Adipose tissue (tissue), 3 donors: ENCODE measurements around the gene ENGASE. TPM values are rescaled to one million over a fixed set of nuclear protein-coding genes. Genes with fewer than 3 reads are reported as not detected.

Source experiments
- H3K27ac ChIP-seq: one replicate; pipeline ENCODE4 v1.5.1; 2013; ENCODE audit warnings: low read depth, low read length
- WGBS, 3 donors: extraction: QIAGEN DNeasy Blood & Tissue Kit; methylation state at CpG; one replicate each; pipeline ENCODE4 v1.1.7; 2013; 5-methylcytosine and 5-hydroxymethylcytosine counted together
- polyA plus RNA-seq, 3 donors: library from polyadenylated mRNA; stranded (reverse); fragments of 200-250 nt; gene quantifications; one replicate each; pipeline ENCODE4 v1.2.3, GENCODE V29; 2013
- donor health status: healthy with polysubstance abuse.
- donor health status: Bipolar disorder and iron deficiency.
- donor health status: healthy.

Gene ENGASE
- polyA plus RNA-seq, 3 donors, result 18.7 to 39.0 (median 33.7) TPM

DNA sequence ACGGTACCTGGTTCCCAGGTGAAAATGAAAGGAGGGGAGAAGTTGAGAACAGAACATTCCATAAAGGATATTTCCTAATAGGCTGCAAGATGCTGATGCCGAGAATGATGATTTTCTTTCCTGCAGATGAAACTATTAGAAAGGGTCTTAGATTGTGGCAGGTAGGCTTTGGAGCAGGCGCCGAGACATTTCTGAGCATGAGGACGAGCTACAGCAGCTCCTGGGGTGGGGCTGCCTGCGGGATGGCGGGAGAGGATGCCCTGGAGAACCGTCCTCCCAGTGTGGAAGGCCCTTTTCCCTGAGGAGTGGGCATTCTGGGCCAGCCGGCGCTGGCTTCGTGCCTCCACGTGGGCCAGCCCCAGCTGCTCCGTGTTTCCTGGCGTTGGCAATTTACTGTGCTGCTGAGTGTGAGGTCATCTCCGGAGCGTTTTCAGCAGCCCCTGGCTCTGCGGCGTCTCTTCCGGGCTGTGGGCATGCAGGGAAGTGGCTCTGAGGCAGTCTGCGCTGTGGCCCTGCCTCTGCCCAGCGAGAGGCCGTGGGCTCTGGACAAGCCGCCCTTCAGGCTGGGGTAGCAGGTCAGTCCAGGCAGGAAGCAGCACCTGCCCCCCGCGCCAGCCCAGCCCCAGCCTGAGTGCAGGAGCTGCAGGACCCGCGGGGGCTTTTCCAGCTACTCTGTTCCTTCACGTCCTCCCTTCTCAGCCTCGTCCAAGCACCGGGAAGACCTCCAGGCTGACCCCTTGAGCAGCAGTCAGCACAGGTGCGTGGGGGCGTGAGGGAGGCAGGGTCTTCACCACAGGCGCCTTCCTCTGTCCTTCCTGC is 12.2 kb downstream of the ENGASE start:
- 78 to 85% (median 82%) methylated on average over 33 of the region's 33 CpGs for WGBS, 3 donors
- no peak overlapping the region for H3K27ac ChIP-seq

DNA sequence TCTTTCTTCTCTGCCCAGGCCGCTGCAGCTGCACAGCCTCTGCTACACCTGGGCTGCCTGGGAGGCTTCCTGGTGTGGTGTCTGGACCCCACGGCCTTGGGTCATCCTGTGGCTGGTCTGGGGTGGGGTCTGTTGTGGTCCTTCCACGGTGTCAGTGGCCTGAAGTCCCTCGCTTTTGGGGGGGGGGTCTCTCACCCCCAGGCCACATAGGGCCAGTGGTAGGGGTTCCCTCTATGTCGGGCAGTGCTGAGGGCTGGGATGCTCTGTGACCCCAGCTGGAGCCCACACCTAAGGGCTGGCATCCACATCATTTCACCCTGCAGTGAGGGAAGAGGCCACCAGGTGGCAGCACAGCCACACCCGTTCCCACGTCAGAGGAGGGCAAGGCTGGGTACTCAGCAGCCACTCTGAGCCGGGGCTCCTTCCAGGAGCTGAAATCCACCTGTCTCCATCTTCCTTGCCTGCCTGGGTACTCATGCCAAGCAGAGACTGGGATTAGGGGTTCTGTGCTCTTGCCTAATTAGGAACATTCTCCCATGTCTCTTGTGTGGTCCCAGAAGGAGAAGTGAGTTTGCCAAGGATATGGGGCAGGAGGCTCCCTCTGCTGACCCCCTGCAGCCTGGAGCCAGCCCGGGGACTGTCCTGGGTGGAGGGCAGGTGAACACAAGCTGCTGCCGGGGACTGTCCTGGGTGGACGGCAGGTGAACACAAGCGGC is 13.0 kb downstream of the ENGASE start:
- no peak overlapping the region for H3K27ac ChIP-seq
- 41 to 48% (median 46%) methylated on average over 12 of the region's 12 CpGs for WGBS, 3 donors

DNA sequence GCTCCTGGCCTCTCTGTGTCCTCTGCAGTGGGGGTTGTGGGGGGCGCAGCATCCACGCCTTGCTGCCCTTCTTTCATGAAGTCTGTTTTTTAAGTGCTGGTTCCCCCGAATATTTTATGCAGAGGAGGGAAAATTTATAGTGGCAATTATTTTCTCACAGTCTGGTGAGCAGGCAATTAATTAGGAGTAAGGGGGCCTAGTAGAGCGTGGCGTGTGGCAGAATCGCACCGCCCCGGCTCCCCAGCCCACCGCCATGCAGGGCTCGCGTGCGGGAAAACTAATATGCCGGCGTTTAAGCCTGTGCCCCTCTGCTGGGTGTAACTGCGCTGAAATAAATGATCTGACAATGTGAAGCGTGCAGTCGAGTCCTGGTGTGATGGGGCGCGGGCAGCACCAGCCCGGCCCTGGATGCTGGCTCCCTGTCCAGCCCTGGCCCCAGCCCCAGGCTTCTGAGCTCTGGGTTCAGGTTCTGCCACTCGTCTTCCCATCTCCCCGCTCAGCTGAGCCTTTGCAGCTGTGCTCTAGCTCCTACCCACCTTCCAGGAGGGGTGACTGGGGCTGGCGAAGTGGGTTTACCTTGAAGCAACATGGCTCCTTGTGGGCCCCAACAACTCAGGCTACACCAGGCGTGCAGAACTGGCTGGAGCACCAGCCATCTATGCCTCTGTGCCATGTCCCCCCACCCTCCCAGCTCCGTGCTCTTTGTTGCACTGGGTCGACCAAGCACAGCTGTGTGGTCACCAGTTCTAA is 13.8 kb downstream of the ENGASE start:
- H3K27ac ChIP-seq, result no peak overlapping the region
- WGBS, 3 donors, result 90 to 96% (median 93%) methylated on average over 26 of the region's 26 CpGs

DNA sequence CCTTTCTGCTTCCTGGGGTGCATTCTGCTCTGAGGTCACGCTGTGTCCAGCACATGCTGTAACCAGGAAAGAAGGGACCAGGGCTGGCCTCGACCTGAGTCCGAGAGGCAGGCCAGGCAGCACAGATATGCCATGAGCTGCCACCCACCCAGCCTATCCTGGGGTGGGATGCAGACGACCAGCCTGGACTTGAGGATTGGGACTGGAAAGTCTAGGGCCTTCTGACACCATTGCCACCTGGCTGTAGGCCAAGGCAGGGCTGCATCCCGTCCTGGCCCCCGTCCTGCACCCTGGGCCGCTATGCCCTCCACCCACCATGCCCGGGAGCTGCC is 14.3 kb downstream of the ENGASE start:
- no peak overlapping the region for H3K27ac ChIP-seq
- 62 to 80% (median 71%) methylated on average over 8 of the region's 8 CpGs for WGBS, 3 donors

DNA sequence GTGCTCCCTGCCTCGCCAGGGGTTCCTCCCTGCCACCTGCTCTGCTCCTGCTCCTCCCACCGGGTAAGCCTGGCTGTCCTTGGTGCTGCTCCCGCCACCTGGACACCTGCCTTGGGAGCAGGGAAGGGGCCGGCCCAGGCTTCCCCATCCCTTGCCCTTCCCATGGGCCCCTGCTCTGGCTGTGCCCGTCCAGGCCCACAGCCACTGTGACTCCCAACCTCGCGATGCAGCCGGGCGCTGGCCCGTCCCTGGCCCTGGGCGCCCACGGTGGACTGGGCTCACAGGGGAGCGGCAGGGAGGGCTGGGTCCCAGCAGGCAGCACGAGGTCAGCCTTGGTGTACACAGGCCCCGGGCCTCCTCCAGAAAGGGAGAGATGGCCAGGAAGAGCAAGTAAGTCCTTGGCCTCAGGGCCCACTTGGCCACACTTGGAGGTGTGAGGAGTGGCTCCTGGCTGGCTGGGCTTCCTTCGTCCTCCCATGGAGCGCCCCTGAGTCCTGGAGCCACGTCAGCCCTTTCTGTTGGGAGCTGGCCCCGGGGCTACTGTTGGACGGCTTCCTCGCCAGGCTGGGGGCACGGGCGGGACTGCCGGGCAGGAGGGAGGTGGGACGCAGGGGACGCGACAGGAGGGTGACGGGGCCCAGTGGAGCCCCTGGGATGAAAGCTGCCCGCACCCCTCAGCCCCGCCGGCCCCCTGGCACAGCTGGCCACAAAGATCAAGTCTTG is 15.3 kb downstream of the ENGASE start:
- 56 to 67% (median 67%) methylated on average over 25 to 31 of the region's 31 CpGs for WGBS, 3 donors
- no peak overlapping the region for H3K27ac ChIP-seq

DNA sequence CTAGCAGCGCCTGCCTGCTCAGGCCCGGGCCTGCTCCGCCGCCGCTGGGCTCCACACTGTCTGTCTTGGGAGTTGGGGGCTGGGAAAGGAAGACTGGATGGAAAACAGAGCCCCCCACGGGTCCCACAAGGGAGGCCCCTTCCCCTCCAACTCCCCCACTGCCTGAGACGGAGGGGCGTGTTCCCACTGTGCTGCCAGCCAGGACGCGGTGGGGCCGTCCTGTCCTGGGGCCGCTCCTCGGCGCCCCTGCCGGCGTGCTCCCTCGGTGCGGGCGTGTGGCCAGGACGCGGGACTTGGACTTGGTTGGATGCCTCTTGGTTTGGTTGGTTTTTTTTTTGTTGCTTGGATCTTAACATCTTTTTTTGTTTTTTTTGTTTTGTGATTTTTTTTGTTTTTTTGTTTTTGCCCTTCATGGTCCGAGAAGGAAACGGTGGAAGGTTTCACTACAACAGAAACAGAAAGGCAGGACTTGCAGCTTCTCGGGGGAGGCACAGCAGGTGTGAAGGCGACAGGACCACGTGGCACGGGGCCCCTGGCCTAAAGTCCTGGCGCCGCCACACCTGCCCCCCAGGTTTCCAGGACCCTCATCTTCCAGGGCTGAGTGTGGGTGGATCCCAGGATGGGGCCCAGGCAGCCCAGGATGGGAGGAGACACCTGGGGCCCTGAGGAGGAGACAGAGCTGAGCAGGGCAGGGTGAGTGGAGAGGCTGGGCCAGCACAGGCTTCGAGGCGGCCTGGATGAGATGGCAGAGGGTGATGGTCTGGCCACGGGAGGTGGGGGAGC is 16.0 kb downstream of the ENGASE start:
- no peak overlapping the region for H3K27ac ChIP-seq
- WGBS, 3 donors, result 32 to 44% (median 37%) methylated on average over 27 to 32 of the region's 32 CpGs

DNA sequence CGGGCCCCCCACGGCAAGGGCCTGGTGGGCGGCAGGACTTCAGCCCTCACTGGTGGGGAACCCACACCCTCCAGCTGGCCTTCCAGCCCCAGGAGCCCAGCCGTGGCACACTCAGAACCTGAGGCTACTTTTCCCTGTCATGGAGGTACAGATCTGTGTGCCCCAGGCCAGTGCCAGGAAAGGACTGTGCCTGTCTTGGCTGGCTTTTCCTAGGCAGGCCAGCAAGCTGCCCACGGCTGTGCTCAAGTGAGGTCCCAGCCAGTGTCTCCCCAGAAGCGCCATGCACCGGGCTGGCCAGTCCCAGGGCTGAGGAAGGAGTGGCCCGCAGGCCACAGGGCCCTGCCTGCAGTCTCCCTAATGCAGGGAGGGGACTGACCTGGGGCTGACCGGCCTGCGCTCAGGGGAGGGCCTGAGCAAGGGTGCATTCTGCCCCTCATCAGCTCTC is 16.6 kb downstream of the ENGASE start:
- no peak overlapping the region for H3K27ac ChIP-seq
- WGBS, 3 donors, result 77 to 80% (median 78%) methylated on average over 10 of the region's 10 CpGs

DNA sequence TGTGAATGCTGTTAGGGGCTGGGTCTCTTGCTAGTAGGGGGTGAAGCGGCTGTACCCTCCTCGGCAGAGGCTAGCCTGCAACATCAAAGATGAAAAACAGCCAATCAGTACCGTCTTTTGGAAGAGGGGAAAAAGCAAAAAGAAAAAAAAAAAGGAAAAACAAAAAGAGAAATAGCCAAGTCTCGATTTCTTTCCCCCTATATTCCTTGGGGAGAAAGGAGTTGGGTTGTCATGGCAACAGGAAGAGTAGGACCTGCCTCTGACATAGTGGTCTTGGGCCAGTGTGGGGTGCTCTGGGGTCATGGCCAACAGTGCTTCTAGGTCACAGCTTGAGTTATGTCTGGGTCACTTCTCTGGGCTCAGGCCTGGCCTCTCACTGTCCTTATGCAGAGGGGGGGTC is 17.9 kb downstream of the ENGASE start:
- no peak overlapping the region for H3K27ac ChIP-seq
- WGBS, 3 donors, result 52 to 59% (median 58%) methylated on average over 4 of the region's 4 CpGs

DNA sequence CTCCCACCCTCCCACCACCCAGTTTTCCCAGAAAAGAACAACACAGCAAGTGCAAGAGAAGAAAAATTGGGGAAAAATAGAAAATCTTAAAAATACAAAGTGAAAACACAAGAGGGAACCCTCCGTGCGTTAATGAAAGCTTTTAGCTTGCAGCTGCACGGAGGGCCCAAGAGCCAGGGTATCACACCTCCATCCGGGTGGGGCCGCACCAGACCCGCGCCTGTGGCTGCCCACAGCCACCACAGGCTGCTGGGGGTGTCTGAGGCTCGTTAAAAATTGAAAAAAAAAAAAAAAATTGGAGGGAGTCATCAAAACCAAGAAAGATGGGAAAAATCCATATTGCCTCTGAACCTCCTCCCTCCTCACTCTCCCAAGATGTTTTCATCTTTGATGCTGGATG is 18.6 kb downstream of the ENGASE start:
- H3K27ac ChIP-seq, result no peak overlapping the region
- 35 to 56% (median 42%) methylated on average over 8 of the region's 8 CpGs for WGBS, 3 donors

DNA sequence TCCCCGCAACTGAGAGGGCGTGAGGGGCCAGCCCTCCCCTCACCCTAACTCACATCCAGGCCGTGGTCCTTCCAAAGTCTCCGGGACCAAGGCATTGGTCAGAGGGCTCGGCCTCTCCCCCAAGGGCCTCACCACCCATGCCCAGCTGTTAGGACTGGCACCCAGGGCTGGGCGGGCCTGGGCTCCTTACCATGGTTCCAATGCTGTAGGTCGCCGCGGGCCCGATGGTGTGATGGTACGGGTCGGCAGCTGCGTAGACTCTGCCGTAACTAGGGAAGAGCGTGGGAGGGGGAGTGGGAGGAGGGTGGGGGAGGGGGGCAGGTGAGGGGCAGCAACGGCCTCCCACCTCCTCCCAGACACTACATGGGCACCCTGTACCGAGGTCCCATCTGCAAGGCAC is 19.6 kb downstream of the ENGASE start:
- 80 to 87% (median 82%) methylated on average over 9 to 17 of the region's 17 CpGs for WGBS, 3 donors
- no peak overlapping the region for H3K27ac ChIP-seq

DNA sequence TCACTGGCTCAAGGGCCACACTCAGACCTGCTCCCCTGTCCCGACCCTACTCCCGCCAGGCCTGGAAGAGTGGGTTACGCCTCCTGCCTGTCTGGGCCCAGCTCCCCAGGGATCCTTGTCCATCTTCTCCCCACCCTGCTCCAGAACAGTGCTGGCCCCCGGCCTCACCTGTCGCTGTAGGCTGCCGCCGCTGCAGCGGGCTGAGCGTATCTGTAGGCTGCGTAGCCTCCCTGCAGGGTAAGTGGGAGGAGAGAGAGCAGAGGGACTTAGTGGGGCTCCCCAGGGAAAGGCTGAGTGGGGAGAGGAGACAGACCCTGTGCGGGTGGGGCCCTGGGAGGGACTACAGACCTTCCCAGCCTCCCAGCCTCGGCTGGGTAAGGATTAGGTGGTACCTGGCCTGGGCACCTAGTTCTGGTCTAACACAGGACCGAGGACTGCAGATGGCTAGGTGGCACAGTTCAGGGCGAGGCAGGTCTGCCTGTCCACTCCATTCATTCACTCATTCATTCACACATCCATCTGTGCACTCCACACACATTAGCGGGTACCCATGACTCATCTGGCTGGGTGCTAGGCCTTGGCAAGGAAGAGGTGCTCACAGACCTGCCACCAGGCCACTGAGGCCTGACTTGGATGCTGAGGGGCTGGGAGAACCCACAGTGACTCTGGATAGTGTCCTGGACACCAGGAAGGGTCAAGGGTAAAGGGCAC is 20.9 kb downstream of the ENGASE start:
- no peak overlapping the region for H3K27ac ChIP-seq

DNA sequence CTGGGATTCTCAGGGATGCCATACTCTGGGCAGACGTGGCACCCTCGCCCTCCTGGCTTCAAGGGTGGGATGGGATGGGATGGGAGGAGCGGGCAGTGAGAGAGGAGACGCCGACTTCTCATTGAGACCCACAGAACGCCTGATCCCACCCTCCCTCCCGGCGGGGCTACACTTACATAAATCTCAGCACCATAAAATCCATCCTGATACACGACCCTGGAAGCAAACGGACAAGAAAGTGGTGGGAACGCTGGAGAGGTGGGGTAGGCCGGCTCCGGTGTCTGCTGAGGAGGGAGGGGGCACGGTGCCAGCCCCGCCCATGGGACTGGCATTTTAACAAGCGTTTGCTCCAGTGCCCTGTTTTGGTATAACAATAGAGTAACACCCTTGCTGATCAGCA is 21.9 kb downstream of the ENGASE start:
- 39 to 55% (median 41%) methylated on average over 16 of the region's 16 CpGs for WGBS, 3 donors
- no peak overlapping the region for H3K27ac ChIP-seq

More for the DNA sequence above, 20.9 kb downstream of the ENGASE start:
- 83 to 89% (median 86%) methylated on average over 14 to 15 of the region's 15 CpGs for WGBS, 3 donors

DNA sequence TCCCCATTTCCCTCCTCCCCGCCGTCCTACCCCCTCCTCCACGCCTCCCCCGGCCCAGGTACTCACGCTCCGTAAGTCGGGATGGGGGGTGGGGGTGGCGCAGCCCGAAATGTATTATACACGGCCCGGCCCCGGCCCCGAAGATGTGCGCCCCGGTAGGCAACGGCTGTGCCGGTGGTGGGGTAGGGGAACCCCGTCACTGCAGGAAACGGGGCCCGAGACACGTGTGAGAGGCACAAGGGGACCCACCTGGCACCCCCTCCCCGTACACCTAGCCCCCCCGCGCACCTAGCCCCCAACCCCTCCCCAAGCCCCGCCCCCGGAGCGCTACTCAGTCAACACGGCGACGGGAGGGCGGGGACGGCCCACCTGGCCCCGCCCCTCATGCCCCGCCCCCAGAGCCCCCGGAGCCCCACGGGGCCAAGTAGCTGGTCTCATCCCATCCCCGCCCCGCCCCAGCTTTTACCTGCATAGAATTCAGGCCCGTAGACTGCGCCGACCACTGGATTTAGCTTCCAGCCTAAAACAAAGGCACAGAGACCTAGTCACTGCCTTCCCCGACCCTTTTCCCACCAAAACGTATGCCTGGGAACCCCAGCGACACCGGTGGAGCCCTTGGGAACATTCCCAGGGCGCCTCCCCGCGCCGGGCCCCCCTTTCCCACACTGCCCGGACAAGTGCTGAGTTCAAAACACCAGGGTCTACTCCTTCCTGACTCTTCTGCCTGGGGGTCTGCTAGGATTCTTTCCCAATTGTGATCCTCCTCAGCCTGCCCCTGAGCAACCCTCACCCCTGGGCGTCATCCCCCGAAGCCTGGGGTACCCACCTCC is 22.8 kb downstream of the ENGASE start:
- WGBS, 3 donors, result 11 to 14% (median 13%) methylated on average over 38 to 52 of the region's 52 CpGs
- no peak overlapping the region for H3K27ac ChIP-seq

DNA sequence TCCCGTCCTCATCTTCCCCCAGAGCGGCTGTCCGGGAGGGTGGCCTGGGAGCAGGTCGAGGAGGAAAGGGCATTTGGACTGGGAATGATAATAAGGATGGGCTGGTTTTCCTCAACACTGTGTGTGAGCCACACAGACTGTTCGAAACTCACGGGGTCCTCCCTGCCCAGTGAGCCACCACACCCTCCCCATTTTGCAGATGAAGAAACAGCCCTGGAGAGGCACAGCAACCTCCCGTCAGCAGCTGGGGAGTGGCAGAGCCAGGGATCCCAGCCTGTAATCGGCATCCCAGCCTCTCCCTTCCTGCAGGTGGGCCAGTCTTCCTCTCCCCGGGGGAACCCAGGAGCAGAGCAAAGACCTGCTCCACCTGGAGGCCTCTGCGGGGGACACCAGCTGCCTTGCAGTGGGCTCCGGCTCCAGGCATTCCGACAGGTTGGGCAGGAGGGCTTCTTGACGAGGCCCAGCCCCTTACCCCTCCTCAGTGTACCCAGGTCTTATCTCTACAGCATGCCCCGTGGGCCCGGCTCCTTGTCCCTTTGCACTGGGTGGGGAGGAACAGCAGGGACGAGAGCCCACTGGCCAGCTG is 23.8 kb downstream of the ENGASE start:
- H3K27ac ChIP-seq, result no peak overlapping the region
- WGBS, 3 donors, result 20 to 43% (median 42%) methylated on average over 16 of the region's 16 CpGs

DNA sequence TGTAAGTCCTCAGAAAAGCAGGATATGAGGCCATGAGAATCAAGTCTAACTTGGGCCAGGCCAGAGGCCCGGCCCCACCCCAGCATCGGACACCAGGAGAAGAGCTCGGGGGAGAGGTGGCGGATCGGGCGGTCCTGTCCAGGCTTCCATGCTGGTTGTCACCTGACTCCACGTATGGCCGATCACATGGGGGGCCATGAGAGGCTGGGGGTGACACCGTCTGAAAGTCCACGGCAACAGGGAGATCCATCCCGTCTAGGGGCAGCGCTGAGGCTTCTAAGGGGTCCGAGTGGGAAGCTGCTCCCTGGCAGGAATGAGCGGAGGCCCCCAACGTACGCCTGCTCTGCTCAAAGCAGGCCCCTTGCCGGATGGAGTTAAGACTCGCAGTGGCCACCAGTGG is 25.8 kb downstream of the ENGASE start:
- WGBS, 3 donors, result 71 to 83% (median 73%) methylated on average over 18 of the region's 18 CpGs

DNA sequence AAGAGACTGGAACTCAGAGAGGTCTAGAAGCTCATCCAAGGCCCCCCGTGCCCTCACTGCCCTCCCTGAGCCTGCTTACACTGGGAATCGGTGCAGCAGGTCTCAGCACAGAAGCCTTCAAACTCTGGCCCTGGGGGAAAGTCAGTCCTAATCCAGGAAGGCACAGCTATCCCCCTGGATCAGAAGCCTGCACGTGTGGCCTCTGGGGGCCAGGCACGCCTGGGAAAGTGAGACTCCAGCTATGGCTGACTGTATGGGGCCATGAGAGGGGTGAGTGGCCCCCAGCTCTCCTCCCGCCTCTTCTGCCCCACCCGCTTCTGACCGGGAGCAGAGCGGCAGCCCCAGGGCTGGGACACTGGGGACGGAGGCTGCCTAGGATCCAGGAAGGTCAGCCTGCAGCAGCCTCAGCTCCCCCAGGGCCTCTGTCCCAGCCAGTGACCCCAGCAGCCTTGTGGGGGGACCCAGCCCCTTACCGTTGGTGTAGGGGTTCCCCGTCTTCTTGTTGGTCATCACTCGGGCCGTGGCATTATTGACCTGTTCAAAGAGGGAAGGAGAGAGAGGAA is 26.6 kb downstream of the ENGASE start:
- no peak overlapping the region for H3K27ac ChIP-seq
- 47 to 66% (median 65%) methylated on average over 13 of the region's 13 CpGs for WGBS, 3 donors

More for the DNA sequence above, 25.8 kb downstream of the ENGASE start:
- H3K27ac ChIP-seq, result no peak overlapping the region
